Stimulated activated CD8-positive, alpha-beta memory T cell treated with anti-CD3 and anti-CD28 coated beads, Interleukin-15, amount 100 ng/mL, for 1 hour (primary cell): ENCODE data around the gene CLTCL1.
A peak's percentile ranks its signal among the peaks of the same experiment; 100 is the strongest.
"Not testable (repeated sequence)": the region's sequence is repeated elsewhere in the genome, so short reads cannot be mapped to it uniquely, and the experiment has no call there.

Experiments used
- DNase-seq: peaks from one replicate; pipeline ENCODE4 v3.0.0-alpha.2; 2020; ENCODE audit warnings: low read depth

Gene CLTCL1

DNA sequence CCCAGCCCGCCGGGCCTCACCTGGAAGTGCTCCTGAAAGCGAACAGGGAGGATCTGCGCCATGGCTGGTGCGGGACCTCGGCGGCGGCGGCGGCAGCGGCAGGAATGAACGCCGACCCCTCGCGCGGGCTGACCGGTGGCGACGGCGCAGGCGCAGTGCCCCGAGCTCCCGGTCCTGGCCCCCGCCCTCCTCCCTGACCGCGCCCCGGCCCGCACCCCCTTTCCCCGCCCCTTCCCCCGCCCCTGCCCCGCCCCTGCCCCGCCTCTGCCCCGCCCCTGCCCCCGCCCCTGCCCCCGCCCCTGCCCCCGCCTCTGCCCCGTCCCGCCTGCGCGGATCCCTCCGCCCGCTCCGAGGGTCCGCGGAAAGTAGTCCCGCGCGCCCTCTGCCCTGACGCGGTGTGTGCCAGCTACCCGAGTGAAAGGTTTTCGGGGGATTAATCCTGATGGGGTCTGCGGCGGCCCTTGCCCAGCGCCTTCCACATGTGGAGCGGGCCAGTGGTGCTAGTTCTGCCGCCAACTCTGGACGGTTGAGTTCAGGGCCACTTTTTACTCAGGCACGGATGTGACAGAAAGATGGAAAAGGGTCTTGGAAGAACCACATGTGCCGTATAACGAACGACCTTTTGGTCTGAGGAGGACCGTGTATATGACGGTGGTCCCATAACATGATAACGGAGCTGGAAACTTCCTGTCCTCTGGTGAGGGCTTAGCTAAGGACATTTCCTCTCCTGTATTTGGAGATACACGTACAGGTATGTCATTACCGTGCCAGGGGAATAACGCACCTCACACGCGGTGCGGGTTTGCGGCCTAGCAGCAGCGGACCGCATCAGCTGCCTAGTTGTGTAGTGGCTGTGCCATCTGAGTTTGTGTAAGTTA lies at the start of gene CLTCL1:
Gene CLTCL1 (minus strand): TSS at position 140 of the 878 bp plus-strand sequence. CDS start 78 bp downstream, at position 62.
- peak; percentile 34 for DNase-seq

DNA sequence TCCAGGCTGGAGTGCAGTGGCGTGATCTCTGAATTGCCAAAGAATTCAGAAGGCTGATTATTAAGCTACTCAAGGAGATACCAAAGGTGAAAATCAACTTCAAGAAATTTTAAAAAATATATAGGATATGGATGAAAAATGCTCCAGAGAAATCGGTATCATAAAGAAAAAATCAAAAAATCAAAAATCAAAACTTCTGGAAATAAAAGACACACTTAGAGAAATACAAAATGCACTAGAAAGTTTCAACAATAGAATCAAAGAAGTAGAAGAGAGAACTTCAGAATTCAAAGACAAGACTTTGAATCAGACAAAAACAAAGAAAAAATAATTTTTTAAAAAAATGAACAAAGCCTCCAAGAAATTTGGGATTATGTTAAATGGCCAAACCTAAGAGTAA lies 45.6 kb upstream of the CLTCL1 start:
- no peak for DNase-seq

GRCh38 chr22:19336133-19337075 lies 44.9 kb upstream of the CLTCL1 start:
- no peak for DNase-seq

DNA sequence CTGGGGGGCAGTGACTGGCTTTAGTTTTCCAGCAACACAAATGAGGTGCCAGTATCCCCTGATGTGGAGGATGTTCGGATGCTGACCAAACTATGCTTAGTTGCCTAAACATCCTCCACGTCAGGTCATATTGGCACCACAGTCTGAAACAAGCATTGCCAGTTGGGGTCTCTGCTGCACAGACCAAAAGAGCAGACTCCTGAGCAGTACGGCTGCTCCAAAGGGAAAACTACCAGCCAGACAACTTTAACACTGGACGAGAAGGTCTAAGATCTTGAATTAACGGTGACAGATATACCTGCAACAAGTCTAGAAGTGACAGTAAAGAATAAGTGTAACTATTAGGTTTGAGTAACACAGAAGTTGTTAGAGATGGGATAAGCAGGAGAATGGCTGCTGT lies 40.5 kb upstream of the CLTCL1 start:
- no peak for DNase-seq

GRCh38 chr22:19331474-19331873 lies 40.0 kb upstream of the CLTCL1 start:
- DNase-seq = no peak

DNA sequence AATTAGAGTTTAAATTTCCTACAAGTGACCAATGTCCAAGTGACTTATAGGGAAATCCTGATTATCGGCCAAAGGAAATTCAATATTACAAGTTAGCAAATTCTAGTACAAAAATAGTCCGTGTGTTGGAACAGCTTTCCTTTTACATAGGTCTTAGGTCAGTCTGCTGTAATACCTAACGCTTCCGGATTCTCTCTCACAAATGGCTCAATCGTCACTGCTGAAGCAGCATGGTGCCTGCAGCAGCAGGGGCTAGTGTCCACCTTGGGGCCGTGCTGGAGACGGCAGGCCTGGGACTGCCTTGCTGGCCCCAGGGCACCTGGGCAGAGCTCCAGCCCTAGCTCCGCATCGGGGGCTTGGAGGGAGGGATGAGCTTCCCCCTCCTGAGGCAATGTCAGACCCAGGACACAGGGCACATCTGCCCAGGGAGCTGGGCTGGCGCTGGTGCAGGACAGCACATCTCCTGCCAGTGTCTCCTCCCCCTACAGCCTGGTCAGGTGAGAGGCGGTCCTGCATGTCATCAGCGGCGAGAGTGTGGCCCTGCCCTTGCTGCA lies 39.4 kb upstream of the CLTCL1 start:
- DNase-seq = no peak

- DNase-seq = not testable (repeated sequence)
Observed at GRCh38 chr22:19330205-19330604, 38.7 kb upstream of the CLTCL1 start.

- DNase-seq = no peak
Observed at GRCh38 chr22:19329454-19329853, 37.9 kb upstream of the CLTCL1 start.

- DNase-seq = no peak
Observed at GRCh38 chr22:19325296-19325948, 33.9 kb upstream of the CLTCL1 start.

- DNase-seq = not testable (repeated sequence)
Observed at GRCh38 chr22:19323420-19323819, 31.9 kb upstream of the CLTCL1 start.

- DNase-seq = no peak
Observed at GRCh38 chr22:19321757-19322156, 30.2 kb upstream of the CLTCL1 start.

DNA sequence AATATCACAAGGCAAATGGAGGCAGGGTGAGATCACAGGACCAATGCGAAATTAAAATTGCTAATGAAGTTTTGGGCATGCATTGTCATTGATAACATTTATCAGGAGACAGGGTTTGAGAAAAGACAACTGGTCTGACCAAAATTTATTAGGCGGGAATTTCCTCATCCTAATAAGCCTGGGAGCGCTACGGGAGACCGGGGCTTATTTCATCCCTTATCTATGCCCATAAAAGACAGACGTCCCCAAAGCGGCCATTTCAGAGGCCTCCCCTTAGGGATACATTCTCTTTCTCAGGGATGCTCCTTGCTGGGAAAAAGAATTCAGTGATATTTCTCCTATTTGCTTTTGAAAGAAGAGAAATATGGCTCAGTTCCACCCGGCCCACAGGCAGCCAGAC lies 28.6 kb upstream of the CLTCL1 start:
- DNase-seq = not testable (repeated sequence)

GRCh38 chr22:19319281-19319680 lies 27.8 kb upstream of the CLTCL1 start:
- DNase-seq = no peak

- DNase-seq = no peak
Observed at GRCh38 chr22:19317865-19318264, 26.3 kb upstream of the CLTCL1 start.

- DNase-seq = no peak
Observed at GRCh38 chr22:19307872-19308271, 16.4 kb upstream of the CLTCL1 start.

- DNase-seq = not testable (repeated sequence)
Observed at GRCh38 chr22:19306535-19306934, 15.0 kb upstream of the CLTCL1 start.

DNA sequence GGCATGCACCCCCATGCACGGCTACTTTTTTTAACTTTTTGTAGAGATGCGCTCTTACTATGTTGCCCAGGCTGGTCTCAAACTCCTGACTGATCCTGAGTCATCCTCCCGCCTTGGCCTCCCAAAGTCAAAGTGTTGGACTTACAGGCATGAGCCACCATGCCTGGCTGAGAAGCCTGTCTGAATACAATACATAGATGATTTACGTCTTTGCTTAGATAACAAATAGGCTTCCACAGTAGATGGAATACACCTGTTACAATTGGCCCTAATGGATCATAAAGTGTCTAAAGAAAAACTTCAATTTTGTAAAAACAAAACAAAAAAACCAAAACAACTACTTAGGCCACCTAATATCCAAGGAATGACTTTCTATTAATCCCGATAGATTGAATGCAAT lies 13.0 kb upstream of the CLTCL1 start:
- DNase-seq = no peak

- no peak for DNase-seq
Observed at GRCh38 chr22:19303785-19304184, 12.3 kb upstream of the CLTCL1 start.

DNA sequence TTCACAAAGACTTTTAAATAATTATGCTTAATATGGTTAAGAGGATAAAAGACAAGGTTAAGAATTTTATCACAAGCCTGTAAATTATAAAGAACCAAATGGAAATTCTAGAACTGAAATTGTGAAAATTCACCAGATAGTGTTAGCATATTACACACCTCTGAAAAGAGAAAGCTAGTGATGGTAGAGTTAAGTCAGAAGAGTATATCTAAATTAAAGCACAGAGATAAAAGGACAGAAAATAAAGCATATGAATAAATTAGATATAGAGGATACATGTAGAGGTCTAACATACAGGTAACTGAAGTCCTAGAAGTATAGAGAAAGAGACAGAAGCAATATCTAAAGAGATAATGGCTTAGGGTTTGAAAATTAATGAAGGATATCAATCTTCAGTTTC lies 4.2 kb upstream of the CLTCL1 start:
- no peak for DNase-seq

- no peak for DNase-seq
Observed at GRCh38 chr22:19292458-19293230, 1.1 kb upstream of the CLTCL1 start.

- no peak for DNase-seq
Observed at GRCh38 chr22:19291218-19291579, 320 bp downstream of the CLTCL1 start.
